CD4-positive, alpha-beta T cell treated with Interferon alpha-2 for 1 hour (primary cell): ENCODE data around the gene SNRPD3.

Experiments used
- DNase-seq, 2 donors: peaks; one replicate each; pipeline ENCODE4 v3.0.0-alpha.2; 2020 to 2022

The SNRPD3 gene

DNA sequence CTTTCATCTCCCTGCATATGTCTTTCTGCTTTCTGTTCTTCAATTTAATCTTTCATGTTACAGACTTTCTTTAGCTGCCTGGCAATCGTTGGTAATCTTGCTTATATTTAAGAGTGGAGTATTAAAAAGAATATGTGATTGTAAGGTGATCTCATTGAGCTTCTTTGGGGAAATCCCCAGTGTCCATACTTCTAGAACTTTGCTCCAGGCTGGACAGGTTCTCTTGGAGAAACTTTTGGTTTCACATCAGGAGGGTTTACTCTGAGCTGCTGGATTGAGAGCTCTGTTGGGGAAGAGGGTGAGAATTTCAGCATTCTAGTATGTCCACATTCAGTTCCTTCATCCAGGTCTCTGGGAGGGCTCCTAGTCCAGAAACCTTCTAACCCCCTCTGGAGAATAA lies 21.0 kb downstream of the SNRPD3 start:
- DNase-seq = no peak

DNA sequence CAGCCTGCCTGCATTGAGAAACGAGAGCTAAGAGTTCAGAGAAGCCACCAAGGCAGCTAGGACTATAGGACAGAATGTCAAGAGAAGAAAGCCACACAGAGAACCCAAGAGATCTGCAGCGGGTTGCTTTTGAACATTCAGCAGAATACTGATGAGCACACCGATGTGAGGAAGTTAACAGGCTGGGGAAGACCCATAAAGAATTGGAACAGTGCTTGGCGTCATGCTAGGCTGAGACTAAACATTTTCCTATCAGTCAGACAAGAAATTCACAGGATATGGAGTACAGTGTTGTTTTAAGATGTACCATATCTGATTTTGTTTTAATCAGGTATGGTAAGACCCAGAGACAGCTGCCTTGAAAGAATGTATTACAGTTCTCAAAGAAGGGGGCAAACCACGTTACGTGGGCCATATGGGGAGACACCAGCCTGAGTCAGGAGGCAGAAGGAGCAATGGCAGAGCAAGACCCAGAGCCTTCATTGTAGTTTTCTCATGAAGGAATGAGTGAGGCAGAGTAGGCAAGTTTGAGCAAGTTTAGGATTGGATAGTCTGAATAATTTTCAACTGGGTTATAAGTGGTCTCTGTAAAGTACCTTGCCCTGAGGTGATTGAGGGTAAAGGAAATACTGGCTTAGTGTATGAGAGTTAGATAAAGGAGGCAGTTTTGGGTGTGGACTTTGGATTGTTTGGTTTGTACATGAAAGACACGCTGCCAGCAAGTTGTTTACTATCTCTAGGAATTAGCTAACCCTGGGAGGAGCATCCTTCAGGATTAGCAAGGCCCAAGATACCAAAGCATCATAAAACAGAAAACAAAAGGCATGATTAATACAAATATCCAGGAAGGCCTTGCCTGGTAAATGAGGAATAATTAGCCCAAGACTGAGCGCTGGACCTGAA lies 22.8 kb downstream of the SNRPD3 start:
- DNase-seq = no peak

DNA sequence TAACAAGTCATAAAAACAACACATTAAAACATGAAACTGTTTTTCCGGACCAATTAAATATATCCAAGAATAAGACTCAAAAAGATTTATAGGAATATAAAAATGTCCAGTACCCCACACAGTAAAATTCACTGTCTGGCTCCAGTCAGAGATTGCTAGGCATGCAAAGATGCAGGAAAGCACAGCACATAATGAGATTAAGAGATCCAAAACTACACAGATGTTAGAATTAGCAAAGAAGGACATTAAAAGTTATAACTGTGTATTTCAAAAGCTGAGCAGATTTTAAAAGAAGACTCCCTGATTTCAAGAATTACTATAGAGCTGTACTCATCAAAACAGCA lies 23.4 kb downstream of the SNRPD3 start:
- no peak for DNase-seq

DNA sequence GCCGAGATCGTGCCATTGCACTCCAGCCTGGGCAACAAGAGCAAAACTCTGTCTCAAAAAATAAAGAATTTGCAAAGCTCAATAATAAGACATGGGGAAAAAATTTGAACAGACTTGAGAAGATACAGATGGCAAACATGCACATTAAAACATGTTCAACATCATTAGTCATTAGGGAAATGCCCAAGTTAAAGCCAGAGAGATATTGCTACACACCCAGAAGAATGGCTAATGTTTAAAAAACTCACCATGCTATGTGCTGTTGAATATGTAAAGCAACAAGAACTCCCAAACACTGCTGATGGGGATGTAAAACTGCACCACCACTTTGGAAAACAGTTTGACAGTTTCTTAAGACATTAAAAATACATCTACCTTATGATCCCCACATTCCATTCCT lies 24.5 kb downstream of the SNRPD3 start:
- DNase-seq = no peak

DNA sequence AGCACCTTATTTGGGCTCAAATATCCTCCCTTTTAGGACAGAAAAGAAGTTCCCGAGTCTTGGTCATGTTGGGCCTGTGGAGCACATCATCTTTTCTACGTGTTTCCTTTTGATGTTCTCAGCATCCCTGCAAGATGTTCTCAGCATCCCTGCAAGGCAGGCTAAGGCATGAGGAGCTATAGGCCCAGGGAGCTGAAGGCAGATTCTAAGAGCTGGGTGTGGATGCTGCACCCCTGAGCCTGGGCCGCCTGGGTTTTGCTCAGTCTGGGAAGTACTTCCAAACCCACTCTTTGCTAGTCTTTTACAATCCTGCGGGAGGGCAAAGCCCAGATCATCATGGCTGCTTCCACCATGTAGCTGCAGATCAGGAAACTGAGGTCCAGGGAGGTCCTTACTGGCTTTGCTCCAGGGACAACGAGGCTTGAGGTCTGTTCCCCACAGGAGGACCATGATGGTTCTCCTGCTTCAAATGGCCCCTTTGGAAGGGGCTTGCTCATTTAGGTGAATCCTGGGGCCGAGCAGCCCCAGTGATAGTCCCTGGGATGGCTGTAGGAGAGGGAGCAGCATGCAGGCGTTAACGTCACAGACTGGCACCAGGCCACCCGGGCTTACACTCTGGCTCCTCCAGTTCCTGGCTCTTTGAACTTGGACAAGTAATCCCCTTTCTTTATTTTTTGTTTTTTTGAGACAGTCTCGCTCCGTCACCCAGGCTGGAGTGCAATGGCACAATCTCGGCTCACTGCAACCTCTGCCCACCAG lies 26.4 kb downstream of the SNRPD3 start:
- DNase-seq = no peak

DNA sequence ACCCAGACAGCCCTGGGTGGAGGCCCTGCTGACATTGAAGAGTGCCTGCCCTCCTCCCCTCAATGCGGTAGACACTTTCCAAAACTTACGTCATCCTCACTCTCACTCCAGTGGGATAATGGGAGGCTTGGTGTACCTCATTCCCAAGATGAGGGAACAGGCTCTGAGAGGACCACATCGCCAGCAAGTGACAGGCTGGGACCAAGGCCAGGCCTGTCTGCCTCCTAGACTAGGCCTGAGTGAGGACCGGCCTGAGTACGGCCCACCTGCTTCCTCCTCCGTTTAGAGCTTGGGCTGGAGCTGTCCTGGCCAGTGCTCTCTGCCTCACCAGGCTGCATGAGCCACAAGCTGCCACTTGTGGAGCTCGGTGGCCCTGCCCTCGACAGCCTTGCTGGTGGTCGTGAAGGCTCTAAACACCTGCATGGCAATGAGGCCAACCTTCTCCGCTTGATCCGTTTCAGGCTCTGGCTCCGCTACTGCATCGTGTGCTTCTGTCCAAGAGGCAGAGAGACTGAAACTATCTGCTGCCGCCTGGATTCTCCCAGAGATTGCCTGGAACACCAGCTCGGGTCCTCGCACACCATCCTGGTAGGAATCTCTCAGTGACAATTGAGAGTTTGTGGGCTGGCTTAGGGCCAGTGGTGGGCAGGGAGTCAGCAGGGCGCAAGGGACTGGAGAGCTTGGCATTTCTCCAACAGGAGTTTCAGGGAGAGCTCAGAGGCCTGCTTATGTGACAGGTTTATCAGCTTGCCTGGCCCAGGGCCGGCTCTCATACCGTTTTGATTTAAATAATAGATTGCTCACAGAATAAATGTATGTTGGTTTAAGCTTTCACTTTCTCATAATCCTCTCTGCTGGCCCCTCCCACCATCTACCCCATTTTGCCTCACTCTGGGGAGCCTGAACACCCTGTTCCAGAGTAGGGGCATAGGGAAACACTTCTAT lies 27.7 kb downstream of the SNRPD3 start:
- no peak for DNase-seq

DNA sequence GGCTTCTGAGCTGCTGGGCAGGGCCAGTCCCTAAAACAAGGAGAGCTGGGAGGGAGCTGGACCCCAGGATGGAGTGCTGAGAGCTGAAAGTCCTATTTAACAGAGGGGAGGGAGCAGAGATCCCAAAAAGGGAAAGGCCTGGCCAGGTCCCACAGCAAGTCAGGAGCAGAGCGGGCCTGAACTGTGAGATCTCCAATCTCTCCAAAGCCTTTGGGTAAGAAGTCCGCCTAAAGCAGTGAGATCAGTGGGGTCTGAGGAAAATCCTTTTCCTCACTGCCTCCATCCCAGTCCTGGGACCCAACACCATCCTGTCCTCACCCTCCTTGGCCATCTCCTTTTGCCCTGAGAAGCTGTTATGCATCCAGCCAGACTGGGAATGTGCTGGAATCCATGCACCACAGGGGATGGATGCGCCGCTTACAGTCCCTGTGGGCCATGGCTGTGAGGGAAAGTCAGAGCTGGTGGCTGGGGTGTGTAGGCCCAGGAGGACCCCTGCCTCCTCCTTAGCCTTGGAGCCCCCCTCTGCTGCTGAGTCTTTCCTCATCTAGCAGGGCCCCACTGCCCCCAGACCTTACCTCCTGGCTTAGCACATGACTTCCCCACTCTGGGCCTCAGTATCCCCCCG lies 28.5 kb downstream of the SNRPD3 start:
- no peak for DNase-seq

DNA sequence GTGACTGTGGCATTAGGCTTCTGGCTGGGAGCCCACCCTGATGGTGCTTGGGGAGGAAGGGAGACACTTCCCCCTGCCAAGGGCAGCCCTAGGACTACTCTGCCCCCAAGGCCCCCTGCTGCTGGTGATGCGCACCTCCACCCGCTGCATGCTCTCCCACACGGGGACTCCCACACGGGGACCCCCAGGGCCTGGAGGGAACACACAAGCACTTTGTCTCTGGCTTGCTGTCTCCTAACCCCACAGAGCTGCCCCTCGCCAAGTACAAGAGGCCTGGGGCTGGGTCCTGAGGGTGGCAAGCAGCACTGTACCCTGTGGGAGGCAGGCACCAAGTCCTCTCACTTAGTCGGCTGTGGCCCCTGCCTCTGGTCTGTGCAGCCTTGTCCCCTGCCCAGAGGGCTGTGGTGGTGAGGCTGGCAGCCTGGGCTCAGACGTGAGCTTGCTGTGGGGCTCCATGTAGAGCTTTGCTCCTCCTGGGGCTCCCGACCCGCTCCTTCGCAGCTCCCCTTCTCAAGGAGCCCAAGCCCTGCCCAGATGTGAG lies 29.1 kb downstream of the SNRPD3 start:
- no peak for DNase-seq

DNA sequence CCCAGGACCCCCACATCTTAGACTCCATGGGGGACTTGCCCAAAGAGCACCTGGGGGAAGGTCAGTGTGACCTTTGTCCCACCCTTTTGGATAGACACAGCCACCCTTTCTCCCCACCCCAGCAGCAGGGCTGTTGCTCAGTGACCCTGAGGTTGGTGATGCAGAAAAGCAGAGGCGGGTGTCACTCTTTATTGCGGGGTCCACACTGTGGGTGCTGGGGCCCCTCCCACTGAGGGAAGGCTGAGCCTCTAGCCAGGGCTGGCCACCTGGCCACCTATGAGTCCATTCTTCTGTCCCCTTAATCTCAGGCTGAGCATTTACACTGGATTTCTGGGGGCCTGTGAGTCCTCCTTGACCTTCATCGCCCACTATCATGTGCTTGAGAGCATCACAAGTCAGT lies 29.7 kb downstream of the SNRPD3 start:
- no peak for DNase-seq

DNA sequence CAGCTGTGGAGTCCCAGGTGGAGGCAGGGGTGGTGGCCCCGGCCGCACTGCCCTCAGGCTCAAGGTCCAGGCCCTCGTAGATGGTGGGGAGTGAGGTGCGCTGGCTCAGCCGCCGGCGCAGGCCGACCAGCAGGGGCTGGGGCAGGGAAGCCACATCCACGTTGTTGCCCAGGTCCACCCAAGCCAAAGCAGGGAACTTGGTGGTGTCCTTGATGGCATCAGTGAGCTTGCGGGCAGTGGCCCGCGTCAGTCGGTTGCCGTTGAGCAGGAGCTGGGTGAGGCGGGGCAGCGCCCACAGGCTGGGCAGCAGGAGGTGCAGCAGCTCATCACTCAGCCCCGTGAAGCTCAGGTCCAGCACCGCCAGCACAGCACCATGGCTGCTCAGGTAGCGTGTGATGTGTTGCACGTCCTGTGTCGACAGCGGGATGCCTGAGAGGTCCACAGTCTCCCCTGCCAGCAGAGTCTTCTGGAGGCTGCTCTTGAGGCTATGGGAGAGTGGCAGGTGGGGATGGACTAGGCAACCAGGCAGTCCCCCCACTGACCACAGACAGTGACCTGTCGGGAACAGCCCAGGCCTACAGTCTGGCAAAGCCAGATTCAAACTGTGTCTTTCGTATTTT lies 30.2 kb downstream of the SNRPD3 start:
- no peak for DNase-seq

DNA sequence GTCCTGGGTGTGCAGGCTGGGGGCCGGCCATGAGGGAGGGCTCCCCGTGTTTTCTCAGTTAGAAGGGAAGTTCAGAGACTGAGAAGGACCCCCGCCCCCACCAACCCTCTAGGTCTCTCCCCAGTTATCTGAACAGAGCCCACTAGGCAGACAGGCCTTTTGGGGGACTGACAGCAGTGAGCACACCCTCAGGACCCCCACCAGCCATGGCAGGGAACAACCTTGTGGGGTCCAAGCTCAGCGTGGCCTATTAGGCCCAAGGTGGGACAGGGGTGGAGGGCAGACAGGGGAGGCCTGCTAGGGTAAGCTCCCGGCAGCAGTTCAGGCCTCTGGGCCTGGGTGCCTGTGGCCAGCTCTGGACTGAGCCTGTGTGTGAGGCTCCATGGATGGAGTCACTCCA lies 31.5 kb downstream of the SNRPD3 start:
- DNase-seq = no peak

DNA sequence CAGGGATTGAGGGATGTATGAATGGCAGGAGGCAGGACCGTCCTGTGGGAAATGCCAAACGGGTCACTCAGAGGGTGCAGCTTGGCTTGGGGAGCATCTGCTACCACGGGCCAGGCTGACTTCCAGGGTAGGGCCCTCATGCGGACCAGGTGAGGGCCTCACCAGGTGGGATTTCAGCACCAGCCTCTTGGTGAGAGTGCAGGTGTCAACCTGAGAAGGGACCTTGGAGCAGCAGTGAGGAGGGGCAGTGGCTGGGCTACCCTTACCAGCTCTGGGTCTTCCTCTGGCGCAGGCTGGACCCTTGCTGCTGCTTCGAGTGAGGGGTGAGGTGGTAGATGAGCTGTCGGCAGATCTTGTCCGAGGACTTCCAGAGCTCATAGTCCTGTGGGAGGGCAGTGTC lies 32.1 kb downstream of the SNRPD3 start:
- DNase-seq = no peak

DNA sequence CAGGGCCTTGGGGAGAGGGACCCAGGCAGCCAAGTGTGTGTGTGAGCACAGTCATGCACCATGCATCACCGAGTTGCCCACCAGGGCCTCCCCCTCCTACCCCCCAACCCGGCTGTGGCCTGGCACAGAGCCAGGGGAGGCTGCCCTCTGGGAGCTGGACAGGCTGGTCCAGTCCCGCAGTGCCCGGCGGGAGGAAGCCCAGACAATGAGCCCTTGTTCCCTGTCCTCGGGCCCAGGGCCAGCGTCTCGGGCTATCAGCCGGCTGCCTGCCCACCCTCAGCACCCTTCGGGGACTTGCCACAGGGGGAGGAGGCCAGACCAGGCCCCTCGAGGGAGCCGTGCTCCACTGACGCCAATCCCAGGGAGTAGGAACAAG lies 32.6 kb downstream of the SNRPD3 start:
- DNase-seq = no peak

DNA sequence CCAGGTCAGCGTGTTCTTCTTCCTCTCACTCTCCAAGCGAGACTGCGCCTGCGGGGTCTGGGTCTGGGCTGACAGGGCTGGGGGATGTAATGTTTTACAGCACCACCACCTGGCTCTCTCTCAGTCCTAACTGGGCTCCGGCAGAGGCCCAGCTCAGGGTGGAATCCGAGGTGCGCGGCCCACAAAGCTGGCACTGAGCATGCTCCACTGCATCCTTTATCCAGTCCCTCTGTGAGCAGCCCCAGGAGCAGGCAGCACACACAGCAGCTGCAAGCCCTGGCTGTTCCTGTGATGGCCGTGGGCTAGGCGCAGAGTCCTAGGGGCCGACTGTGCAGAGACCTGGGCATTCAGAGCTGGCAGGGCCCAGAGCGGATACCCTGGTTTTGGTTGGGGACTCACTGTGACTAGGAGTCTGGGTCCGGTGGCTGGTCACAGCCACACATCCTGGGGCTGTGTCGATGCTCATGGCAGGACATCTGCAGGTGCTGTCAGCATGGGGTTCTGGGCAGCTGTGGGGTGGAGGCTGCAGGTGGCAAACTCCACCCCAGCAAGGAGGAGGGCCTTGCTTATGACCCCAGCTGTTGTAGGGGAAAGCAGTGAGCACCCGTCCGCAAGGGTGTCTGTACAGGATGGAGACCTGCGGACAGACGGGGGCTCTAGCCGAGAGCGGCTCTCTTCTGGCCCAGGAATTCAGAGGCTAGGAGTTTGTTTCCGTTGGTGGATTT lies 33.1 kb downstream of the SNRPD3 start:
- DNase-seq = no peak

DNA sequence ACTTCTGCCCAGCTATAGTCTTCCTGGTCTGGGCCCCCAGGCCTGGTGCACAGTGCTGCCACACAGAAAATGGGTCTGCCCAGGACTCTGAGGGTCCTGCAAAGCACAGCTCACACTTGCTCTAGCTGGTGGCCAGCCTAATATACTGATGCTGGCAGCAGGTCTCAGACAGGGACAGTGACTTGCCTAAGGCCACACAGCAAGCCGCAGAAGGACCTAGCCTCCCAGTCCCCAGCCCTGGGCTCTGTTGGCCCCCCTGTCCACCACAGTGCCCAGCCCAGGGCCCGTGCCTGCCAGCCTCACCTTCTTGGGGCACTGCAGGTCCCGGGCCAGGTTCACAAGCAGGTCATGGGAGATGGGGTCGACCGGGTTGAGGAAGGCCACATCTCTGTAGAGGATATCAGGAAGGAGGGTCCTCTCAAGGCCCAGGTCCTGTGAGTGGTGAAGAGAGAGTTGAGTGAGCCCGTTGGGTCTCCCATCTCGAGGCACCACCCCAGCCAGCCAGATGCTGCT lies 33.8 kb downstream of the SNRPD3 start:
- DNase-seq = no peak

DNA sequence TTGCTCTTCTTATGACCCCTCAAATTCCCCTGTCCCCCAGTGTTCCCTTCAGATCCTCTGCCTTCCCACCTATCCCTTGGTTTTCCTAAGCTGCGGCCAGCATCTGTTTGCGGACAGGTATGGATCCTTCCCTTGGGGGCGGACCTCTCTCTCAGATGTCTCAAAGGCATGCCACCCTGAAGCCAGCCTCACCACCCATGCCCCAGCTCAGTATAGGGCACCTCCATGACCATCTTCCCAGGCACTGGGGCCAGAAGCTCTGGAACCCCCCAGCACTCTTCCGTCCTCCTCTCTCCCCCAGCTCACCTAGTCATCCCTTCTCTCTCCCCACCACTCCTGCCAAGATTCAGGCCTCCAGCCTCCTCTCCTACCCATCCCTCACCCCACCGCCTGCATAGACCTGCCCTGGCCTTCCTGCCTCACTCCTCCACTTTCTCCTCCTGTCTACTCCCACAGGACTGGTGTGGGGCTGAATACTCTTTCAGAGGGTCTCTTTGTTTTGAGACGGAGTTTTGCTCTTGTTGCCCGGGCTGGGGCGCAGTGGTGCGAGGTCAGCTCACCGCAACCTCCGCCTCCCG lies 34.9 kb downstream of the SNRPD3 start:
- no peak for DNase-seq

DNA sequence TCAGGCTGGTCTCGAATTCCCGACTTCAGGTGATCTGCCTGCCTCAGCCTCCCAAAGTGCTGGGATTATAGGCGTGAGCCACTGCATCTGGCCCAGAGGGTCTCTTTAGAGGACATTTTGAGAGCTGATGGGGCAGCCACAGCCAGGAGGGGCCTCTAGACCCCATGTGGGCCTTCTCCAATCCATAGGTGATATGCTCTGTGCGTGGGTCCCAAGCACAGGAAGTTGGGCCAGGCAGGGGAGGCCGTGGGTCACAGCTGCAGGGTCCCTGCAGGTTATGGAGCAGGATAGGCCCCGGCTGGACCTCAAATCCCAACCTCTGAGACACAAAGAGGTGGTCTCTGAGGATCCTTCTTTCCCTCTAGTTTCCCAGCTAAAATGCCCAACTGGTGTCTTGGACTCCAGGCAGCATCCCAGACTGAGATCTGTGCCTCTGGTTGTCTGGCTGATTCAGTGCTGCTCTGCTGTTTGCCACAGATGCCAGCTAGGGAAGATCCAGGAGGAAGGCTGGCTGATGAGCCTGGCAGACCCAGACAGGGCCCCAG lies 35.6 kb downstream of the SNRPD3 start:
- DNase-seq = no peak

DNA sequence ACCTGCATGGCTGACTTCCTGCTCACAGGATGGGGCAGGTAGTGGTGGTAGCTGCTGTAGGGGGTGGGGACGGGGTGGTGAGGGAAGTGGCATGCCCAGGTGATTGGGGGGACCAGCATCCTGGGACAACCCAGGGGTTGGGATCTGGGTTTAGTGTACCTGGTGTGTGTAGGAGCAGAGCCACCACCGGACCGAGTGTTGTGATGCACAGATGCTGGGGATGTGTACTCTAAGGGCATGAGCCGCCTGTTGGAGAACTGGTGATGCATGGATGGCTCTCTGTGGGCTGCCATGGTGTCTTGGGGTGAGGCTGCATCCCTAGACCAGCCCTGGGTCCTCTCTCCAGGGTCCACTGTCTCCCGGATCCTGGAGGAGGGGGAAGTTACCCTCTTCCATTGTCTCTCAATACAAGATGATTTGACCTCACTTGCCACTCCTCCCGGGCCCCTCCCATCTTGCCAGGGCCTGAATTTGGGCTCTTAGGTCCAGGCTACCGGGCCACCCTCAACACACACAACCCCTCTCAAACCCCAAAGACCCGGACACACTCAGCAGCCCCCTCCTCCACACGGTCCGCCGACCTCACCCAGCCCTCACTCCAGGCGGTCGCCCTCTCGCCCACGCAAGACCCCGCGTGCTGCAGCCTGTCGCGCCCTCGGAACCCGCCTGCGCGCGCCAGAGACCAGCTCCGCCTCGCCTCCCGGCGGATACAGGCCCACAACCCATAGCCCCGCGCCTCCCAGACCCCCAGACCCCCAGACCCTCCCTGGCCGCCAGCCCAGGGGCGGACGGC lies 36.5 kb downstream of the SNRPD3 start:
- no peak for DNase-seq

DNA sequence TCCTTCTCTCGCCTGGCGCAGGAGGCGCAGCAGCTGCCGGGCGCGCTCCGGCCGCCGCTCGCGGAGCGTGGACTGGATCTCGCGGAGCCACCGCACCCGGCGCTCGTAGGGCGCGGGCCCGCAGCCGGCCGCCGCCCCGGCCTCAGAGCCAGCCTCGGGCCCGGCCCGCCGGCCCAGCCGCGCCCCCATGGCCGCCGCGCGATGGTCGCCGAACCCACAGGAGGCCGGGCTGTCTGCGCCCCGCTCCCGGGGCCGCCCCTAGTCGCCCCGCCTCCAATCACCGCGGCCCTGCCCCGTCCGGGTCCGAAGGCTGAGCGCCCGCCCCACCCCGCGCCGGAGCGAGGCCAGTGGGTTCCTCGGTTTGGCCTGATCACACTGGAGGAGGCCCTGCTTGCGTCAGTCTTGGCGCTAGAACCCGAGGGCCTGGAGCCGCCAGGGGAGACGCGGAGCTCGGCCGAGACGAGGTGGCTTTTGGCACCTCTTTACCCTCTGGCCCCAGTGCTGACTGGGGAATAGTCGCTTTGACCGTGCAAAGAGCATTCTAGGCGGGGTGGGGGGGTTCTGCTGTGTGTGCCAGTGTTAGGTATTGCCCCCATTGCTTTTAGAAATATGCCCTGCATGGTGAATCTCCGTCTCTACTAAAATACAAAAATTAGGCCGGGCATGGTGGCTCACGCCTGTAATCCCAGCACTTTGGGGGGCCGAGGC lies 37.2 kb downstream of the SNRPD3 start, which contains the start of gene LRRC75B:
TSS of gene LRRC75B (minus strand) at position 223 of the 708 bp plus-strand sequence. CDS start at position 189, 34 bp downstream.
- DNase-seq = peak; percentile 26 to 28
